EH (cell line): ENCODE measurements around the gene PTGDS.
A peak's percentile ranks its signal among the peaks of the same experiment; 100 is the strongest.

Source experiments
- DNase-seq: peaks from one replicate; pipeline ENCODE4 v3.0.0-alpha.2; 2015; ENCODE audit warnings: low read depth

Gene PTGDS

DNA sequence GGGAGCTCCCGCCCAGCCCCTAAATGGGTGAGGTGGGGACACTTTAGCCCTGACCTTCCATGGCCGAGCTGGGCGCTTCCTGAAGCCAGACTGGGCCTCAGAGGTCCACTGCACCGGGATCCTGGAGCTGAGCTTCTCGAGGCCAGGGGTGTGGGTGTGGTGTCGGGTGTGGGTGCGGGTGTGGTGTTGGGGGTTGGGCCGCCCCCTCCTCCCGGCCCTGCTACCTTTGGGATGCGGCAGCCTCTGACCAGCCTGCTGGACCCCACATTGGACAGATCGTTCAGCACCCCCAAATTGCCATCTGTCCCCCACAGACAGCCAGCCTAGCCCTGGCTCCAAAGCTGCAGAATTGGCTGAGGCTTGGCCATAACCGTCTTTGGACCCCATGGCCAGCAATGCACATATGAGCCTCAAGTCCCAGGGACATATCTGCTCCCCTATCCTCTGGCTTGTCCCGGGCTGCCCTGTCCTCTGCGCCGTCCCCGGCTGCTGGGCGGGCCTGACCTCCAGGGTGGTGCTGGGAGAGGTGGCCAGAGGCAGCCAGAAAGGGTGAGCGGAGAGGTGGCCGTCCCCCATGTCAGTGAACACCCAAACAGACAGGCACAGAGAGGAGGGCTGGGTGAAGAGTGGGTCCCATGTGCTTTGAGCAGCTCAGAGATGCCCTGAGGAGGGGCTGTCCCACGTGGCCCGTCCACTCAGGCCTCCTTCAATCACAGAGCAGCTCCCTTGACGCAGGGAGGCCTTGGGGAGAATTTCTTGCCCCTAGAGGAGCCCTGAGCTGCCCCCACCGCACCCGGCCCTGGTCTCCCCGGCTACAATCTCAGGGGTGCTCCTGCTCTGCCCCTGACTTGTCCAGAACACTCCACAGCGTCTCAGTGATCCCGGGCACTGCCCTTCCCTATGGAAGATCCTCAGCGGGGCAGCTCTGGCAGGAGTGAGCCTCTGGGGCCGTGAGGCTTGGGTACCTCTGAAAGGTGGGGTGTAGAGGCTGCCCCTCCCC is 3.4 kb upstream of the PTGDS start:
- no peak for DNase-seq

DNA sequence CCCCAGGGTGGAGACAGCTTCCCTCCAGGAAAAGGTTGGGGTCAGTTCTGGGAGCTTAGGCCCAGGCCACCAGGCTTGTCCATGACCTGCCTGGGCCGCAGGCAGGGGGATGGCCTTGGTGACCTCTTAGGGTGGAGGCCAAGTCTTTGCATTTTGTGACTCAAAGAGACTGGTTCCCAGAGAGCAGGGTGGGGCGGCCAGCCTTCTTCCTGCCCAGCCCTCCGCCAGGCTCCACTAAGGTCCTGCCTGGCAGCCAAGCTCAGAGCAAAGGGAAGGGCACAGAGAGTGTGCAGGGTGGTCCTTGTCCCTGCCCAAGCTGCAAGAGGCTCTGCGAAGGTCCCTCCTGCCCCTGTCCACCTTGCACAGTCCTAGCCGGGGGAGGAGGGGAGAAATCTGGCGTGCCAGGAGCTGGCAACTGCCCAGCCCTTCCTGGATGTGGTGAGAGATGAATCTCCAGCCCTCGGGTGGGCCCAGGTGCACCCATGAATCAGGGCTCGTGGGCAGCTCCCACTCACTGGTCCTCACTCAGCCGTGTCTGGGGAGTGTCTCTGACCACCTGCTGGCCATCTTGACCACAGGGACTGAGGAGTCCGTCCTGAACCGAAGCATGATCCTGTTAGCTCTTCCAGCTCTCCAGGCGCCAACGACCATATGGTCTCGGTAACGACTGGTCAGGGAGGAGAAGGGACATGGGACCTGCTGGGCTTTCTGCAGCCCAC is 2.3 kb upstream of the PTGDS start:
- DNase-seq, result no peak

DNA sequence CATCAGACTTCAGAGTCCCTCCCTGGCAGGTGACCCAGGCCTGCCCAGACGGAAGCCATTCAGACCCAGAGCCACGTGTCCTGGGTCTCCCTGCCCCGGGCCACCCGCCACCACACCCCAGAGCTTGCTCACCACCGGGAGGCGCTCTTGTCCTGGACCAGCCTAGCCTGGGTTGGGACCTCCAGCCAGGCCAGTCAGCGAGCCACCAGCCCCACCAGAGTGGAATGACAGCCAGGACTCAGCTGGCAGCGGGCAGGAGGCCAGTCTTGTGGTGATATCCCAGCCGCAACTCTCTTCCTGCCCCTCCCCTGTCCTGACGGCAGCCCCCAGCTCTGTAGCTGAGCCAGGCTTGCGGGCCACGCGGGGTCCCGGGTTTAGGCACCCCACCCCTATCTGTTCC is 1.7 kb upstream of the PTGDS start:
- DNase-seq, result no peak

DNA sequence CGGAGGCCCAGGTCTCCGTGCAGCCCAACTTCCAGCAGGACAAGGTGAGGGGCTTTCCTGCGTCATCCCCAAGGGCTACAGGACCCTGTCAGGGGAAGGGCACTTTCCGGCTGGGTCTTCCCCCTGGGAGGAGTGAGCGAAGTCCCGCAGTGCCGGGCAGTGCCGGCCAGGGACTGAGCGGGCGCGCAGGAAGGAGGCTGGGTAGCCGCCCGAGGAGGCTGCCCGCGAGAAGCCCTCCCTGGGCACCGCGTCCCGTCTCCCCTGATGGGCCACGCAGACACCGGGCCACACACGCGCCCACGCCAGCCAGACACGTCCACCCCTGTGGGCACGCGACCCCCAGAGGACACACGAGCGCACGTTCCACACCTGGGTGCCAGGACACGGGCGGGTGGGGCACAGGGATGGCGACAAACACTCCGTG is 357 bp downstream of the PTGDS start:
- DNase-seq, result no peak

DNA sequence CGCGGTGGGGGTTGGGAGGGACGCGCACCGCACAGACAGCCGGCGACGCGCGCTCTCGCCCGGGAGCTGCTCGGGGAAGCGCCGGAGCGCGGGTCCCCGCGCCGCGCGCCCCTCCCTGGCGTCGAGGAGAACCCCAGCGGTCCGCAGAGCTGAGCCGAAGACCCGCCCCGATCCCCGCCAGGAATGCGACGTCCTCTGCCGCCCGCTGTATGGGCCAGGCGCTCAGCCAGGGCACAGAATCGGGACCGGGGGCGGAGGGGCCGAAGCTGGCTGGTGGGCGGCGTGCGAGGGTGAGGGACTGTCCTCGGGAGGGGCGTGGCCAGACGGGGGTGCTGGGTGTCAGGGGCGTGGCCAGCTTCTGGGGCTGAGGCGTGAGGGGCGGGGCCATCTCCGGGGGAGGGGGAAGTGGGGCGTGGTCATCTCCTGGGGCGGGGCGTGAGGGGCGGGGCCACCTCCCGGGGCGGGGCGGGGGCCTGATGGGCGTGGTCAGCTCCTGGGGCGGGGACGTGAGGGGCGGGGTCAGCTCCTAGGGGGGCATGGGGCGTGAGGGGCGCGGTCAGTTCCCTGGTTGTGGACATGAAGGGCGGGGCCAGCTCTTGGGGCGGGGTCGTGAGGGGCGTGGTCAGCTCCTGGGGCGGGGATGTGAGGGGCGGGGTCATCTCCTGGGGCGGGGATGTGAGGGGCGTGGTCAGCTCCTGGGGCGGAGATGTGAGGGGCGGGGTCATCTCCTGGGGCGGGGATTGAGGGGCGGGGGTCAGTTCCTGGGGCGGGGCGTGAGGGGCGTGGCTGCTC is 965 bp downstream of the PTGDS start:
- peak; percentile 63 for DNase-seq

DNA sequence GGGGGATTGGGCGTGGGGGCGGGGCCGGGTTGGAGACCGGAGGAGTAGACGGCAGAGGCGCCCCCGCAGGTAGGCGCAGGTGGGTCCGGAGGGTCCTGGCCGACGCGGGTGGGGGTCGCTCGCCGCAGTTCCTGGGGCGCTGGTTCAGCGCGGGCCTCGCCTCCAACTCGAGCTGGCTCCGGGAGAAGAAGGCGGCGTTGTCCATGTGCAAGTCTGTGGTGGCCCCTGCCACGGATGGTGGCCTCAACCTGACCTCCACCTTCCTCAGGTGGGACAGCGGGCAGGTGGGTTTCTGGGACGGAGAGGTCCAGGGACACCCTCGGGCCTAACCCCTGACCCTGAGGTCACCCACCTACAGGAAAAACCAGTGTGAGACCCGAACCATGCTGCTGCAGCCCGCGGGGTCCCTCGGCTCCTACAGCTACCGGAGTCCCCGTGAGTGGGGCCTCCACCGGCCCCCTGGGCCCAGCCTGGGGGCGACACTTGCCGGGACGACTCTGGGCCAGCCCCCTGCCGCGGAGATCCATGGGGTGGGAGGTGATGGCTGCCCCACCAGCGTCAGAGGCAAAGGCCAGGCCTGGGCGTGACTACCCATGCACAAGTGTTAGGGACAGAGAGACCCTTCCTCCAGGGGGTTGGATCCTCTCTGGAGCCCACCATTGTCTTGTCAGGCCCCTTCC is 1.7 kb downstream of the PTGDS start:
- DNase-seq, result no peak

DNA sequence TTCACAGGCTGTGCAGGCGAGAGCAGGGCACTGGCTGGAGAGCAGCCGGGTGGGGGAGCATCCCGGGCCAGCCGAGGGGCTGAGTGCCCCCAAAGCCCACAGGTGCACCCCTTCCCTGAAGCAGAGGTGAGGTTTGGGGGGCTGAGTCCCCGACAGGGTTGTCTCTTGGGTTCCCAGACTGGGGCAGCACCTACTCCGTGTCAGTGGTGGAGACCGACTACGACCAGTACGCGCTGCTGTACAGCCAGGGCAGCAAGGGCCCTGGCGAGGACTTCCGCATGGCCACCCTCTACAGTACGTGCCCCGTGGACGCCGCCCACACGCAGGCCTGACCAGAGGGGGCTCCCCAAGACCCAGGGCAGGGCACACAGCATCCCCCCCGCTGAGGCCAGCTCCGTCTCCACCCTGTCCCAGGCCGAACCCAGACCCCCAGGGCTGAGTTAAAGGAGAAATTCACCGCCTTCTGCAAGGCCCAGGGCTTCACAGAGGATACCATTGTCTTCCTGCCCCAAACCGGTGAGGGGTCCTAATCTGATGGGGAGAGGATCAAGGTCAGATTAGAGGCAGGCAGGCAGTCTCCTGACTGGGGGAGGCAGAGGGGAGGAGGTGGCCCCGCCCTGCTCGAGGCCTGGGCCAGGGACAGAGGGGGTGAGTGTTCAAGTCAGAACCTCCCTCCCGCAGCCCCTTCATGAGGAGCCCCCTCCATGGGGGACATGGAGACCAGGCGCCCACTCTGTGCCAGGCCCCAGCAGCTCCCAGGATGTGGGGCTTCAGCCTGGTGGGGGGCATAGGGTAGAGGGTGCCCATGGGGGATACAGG is 2.7 kb downstream of the PTGDS start:
- no peak for DNase-seq

DNA sequence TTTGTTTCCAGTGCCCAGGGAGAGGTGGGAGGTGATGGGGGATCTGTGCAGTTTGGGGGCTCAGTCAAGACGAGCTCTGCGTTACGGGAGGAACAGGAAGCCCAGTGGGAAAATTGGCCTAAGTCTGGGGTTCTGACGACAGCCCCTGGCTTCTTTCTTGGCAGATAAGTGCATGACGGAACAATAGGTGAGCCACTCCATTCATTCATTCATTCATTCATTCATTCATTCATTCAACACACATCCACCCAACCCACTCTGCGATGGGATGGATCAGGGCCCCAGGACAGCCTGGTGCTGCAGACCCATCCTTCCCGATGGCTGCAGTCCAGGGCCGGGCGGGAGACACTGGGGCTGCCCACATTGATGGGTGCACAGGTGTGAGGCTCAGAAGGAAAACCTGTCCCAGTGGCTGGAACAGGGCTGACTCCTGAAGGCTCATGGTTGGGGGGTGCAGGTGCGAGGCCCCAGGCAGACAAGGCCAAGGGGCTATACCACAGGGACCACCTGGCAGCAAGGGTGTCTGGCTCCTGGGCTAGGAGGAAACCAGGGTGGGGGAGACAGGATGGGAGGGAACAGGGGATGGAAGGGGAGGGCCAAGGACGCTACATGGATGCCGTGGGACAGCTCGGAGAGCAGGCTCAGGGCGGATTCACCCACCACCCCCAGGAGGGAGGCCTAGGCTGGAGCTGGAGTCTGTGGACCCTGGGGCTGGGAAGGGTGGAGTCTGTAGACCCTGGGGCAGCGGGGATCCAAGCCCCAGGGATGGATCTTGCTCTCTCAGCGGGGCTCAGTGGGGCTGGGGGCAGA is 3.6 kb downstream of the PTGDS start:
- no peak for DNase-seq

DNA sequence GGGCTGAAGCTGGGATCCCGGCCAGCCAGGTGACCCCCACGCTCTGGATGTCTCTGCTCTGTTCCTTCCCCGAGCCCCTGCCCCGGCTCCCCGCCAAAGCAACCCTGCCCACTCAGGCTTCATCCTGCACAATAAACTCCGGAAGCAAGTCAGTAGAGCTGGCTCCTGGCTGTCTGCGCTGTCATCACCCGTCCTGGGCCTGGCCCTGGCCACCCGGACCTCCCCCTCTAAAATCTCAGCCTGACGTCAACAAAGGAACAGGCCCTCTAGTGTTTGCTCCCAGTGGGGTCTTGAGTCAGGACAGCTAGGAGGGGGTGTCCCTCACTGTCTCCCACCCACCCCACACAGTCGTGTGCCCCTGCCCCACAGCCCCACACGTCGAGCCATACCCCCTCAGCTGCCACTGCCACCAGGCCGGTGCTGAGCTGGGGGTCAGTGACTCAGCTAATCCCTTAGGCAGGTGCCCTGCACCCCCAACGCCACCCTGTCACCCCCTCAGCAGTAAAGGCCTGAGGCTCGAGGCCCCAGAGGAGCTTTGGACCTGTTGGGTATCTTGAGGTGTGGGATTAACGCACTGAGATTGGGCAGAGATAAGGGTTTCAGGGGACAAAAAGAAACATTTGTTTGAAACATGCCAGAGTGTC is 4.4 kb downstream of the PTGDS start:
- DNase-seq, result peak; percentile 21

DNA sequence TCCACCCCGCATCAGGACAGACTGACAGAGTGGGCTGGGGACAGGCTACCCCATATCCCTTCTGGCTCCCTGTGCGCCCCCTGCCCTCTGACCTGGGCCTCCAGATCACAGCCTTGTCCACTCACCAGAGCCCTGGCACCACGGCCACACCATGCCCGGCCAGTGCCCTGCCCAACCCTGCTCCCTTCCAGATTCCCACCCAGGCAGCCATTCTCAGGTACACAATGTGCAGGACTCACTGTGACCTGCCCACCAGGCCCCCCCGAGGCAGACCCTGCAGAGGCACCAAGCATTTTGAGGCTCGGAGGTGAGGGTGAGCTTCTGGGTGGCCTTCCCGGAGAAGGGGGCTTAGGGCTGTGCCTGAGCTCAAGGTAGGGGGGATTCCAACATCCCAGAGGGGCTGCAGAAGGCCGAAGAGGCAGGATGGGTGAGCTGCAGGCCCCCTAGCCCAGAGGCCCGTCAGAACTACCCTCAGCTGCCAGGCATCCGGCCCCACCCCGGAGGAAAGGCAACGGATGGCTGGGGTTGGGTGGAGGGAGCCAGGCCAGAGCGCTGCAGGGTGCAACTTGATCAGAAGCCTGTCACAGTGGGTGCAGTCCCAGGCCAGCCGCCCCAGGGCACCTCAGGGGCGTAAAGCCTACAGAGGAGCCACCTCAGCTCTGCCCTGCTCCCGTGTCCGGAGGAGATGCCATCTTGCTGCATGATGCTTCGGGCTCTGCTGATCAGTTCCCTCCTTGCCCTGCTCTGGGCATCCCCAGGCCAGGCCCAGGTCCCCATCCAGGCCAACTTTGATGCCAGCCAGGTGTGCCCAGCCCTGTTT is 5.1 kb downstream of the PTGDS start, which contains the start of gene LCNL1:
TSS of gene LCNL1 (plus strand) at position 762 of the 820 bp plus-strand sequence. CDS start 594 bp downstream, outside the sequence.
- no peak for DNase-seq

DNA sequence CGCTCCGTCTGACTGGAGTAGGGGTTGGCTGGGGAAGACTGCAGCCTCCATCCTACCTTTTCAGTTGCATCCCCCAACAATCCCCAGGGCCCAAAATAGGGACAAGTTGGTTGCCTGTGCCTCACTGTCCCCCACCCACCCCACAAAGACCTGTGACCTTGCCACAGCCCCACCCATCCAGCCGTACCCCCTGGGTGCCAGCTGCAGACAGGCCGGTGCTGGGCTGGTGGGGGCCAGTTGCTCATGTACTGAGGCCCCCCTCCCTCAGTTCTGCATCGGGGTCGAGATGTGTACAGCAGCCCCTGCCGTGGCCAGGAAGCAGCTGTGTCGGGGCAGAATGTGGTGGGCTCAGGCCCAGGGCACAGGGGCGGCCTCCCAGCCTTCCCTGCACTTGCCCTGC is 5.9 kb downstream of the PTGDS start:
- no peak for DNase-seq

DNA sequence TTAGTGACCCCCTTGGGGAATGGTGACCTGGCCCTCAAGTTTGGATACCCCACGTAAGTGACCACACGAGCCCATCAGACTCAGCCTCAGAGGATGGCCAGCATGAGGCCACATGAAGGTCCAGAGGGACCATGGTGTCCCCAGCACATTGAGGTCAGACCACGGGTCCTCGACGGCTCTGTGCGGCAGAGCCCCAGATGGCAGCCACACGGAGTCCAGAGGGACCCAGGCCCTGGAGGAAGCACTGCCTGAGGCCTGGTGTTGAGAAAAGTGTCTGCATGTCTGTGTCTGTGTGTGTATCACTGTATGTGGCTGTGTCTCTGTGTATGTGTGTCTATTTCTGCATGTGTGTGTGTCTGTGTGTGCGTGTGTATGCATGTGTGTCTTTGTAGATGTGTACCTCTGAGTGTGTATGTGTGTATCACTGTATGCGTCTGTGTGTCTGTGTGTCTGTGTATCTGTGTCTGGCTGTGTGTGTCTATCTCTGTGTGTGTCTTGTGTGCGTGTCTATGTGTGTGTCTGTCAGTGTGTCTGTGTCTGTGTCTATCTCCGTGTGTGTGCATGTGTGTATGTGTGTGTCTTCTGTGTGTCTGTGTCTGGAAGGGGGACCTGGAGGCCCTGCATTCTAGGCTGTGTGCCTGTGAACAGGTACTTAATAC is 6.5 kb downstream of the PTGDS start:
- no peak for DNase-seq

DNA sequence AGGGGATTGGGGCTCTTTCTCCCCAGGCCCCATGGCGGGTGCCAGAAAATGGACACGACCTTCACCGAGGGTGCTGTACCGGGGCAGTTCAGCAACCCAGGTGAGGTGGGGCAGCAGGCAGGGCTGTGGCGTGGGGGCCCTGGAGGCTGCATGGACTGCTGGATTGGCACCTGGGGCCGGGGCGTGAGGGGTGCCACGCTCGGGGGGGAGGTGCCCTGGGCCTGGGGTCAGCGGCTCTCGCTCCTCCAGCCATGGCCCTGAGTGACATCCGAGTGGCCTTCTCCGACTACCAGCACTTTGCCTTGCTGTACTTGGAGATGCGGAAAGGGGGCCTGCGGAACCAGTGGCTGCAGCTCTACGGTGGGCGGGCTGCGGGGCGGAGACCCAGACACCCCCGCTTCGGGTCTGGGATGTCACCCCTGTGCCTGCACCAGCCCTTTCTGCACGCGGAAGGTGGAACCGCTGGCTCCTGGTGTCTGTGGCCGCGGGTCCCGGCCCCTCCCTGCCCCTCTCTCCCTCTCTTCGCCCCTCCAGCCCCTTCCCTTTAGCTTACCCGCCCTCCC is 7.2 kb downstream of the PTGDS start:
- DNase-seq, result no peak

DNA sequence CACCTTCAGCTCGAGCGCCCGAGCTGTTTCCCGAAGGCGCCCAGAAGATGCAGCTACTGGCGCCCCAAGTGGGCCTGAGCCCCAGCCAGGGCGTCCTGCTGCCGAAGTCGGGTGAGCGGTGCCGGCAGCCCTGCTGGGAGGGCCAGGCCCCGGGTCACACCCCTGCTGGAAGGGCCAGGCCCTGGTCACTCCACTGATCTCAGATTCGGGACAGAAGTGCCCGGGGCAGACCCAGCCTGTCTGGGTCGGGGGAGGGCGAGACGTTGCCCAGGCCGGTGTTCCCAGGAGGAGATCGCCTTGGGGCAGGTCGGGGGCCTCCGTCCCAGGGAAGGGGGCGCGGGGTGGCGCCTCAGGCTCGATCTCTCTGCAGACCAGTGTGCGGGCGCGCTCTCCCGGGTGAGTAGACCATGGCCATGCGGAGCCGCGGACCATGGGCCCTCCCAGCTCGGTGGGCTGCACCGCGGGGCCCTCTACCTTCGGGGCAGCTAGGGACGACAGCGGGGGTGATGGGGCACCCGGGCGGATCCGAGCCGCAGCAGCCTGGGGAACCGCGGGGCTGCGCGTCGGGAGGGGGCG is 7.8 kb downstream of the PTGDS start:
- DNase-seq, result no peak

DNA sequence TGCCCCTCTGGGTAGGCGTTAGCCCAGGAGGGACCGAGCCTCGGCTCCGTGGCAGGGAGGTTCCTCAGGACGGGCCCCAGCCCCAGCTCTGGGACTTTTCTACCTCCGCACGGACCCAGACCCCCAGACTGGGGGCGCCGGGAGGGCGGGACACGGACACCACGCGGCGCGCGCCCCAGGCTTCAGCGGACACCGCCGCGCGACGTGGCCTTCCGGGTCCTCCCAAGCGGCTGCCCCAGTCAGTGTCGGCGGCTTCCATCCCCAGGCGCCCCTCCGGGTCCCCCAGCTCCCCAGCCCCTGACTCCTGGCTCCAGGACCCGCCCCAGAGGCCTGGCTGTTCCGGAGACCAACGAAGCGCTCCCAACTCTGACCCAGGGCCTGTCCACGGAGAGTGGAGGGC is 8.5 kb downstream of the PTGDS start:
- no peak for DNase-seq

DNA sequence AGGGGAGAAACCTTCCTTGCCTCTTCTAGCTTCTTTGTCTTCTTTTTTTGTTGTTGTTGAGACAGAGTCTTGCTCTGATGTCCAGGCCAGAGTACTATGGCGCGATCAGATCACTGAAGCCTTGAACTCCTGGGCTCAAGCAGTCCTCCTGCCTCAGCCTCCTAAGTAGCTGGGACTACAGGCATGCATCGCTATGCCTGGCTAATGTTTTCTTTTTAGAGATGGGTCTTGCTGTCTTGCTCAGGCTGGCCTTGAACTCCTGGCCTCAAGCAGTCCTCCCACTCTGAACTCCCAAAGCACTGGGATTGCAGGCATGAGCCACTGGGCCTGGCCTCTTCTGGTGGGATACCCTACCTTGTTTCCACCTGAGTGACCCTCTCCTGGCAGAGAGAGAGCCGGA is 11.6 kb downstream of the PTGDS start:
- DNase-seq, result no peak

DNA sequence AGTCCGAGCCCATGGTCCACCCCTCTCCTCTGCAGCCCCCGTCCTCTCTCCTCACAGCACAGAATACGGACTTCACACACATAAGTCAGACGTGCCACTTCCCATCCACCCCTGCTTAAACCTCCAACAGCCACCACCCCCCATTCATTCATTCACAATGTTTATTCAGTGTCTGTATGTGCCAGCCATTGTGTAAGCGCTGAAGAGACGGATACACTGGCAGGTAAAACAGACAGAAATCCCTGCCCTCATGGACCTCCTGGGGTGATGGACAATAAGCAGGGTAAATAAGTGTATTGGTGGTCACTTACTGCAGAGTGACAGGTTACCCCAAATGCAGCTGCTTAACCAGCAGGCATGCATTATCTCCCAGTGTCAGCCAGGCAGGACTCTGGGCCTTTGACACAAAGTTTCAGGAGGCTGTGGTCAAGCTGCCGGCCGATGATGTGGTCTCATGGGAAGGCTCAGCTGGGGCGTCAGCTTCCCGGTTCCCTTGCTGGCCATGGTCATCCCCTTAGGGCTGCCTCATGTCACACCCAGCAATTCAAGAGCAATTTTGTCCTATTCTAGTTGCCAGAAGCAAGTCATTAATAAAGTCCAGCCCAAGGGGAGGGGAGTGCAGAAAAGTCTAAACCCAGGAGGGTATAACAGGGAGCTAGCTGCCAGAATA is 13.1 kb downstream of the PTGDS start:
- no peak for DNase-seq
